NCI-H1092 (cell line): ENCODE results near the gene GTPBP2.
A peak's percentile ranks its signal among the peaks of the same experiment; 100 is the strongest.

Source experiments
- DNase-seq: peaks from one replicate; lab custom pipeline; 2025; lab: John Stamatoyannopoulos, UW

Gene GTPBP2

DNA sequence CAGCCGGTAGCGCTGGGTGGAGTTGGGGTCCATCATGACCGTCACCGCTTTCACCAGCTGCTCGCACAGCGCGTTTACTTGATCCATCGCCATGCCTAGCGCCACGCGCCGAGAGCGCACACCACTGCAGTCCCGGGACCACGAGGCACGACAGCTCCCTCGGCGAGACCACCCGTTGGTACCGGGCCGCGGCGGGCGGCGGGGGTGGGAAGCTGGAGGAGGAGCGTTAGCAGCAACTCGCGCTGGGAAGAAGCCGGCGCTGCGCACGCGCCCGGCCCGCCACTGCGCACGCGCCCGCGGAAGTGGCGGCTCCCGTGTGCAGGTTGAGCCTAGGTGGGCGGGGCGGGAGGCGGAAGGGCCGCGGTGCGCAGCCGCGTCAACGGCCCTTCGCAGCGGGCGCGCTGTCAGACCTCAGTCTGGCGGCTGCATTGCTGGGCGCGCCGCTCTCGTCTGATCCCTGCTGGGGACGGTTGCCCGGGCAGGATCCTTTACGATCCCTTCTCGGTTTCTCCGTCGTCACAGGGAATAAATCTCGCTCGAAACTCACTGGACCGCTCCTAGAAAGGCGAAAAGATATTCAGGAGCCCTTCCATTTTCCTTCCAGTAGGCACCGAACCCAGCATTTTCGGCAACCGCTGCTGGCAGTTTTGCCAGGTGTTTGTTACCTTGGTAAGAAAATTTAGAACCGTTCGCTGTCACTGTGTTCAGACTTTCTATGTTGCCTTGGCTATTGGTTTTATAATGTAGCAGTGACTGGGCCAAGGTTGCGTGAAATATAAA lies 53.1 kb downstream of the GTPBP2 start, which contains the start of the genes POLH and XPO5:
Gene POLH (plus strand): TSS at position 414 of the 780 bp plus-strand sequence. CDS start 6,135 bp downstream, outside the sequence.
Gene XPO5 (minus strand): TSS at position 267 of the 780 bp plus-strand sequence. CDS start 174 bp downstream, at position 93.
- DNase-seq = peak; percentile 93

DNA sequence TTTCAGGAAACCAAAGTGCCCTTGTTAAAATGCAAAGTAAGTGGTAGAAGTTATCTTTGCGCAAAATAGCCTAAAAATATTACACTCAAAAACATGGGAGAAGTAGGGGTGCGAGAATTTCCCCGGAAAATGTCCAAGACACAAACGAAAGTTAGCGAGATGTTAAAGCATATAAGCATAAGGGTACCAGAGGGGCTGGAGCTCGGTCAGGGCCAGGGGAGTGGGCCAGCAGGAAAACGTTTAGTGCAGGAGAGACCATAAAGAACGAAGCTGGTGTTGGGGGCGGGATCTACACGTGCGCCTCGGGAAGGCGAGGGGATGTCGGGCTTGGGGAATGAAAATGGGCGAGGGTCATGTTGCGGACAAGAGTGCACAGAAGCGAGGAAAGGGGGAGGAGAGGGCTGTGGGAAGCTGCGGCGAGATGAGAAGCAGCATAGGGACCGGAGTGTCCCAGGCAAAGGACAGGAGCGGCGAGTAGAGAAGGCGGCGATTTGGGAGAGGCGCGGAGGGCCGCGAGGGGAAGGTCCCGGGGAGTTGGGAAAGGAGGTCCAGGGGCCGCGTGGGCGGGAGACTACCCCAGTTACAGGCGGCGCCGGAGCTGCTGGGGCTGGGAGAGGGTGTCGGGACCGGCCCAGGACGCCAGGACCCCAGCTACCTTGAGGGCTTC lies 53.8 kb downstream of the GTPBP2 start:
- peak; percentile 15 for DNase-seq

DNA sequence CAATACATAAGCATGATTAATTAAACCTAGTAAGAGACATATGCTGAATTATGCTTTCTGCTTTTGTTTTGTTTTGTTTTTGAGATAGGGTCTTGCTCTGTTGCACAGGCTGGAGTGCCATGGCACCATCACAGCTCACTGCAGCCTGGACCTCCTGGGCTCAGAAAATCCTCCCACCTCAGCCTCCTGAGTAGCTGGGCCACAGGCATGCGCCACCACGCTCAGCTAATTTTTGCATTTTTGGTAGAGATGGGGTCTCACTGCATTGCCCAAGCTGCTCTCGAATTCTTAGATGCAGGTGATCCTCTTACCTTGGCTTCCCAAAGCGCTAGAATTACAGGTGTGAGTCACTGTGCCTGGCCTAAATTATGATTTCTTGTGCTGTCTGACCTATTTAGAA lies 57.0 kb downstream of the GTPBP2 start:
- no peak for DNase-seq

DNA sequence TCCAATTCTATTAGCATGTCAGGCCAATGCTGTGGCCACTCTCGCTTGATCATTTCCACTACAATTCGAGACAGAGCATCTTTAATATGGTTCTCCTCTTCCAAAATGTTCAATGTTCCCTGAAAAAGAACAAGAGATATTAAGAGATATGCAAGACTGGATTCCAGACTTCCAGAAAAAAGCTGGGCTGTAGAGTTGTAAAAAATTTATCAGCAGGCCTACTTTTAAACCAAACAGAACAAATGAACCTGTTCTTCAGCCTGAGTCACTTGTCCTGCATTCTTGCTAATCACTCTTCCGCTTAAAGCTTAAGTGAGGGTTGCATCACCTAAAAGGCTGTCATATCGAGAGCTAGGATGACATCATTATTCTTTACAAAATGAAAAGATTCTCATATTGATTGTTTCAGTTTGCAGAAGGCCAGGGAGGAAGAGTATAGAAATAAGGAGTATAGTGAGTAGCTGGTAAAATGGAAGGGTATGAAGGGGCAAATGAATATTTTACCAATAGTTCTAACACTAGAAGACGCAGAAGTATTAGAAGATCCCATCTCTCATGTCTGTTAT lies 58.1 kb downstream of the GTPBP2 start:
- no peak for DNase-seq
